AG10803 (cell line): ENCODE data around the gene SAMD4A.

Experiments used
- DNase-seq: peaks from one replicate; pipeline ENCODE4 v3.0.0; 2010; ENCODE audit warnings: low read depth
- H3K4me3 ChIP-seq: 2 replicates; pipeline ENCODE4 v1.5.1; 2011; ENCODE audit warnings: mild to moderate bottlenecking, low read length, control low read depth
- TF ChIP-seq, protein P1 (sequence below): conservative IDR thresholded peaks from 2 replicates; pipeline ENCODE4 v1.5.1; 2011; ENCODE audit warnings: mild to moderate bottlenecking, low read length, control low read depth, inconsistent platforms

The SAMD4A gene

GRCh38 chr14:54667026-54667744 is 100.3 kb downstream of the SAMD4A start:
- TF ChIP-seq, protein P1, sequence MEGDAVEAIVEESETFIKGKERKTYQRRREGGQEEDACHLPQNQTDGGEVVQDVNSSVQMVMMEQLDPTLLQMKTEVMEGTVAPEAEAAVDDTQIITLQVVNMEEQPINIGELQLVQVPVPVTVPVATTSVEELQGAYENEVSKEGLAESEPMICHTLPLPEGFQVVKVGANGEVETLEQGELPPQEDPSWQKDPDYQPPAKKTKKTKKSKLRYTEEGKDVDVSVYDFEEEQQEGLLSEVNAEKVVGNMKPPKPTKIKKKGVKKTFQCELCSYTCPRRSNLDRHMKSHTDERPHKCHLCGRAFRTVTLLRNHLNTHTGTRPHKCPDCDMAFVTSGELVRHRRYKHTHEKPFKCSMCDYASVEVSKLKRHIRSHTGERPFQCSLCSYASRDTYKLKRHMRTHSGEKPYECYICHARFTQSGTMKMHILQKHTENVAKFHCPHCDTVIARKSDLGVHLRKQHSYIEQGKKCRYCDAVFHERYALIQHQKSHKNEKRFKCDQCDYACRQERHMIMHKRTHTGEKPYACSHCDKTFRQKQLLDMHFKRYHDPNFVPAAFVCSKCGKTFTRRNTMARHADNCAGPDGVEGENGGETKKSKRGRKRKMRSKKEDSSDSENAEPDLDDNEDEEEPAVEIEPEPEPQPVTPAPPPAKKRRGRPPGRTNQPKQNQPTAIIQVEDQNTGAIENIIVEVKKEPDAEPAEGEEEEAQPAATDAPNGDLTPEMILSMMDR, result no peak
- no peak overlapping the region for H3K4me3 ChIP-seq
- DNase-seq, result no peak

GRCh38 chr14:54667764-54668163 is 100.8 kb downstream of the SAMD4A start:
- no peak overlapping the region for H3K4me3 ChIP-seq
- TF ChIP-seq, protein P1, result no peak
- DNase-seq, result no peak

GRCh38 chr14:54669721-54670561 is 103.0 kb downstream of the SAMD4A start:
- TF ChIP-seq, protein P1, result no peak
- H3K4me3 ChIP-seq, result no peak overlapping the region
- DNase-seq, result peak; percentile 54

DNA sequence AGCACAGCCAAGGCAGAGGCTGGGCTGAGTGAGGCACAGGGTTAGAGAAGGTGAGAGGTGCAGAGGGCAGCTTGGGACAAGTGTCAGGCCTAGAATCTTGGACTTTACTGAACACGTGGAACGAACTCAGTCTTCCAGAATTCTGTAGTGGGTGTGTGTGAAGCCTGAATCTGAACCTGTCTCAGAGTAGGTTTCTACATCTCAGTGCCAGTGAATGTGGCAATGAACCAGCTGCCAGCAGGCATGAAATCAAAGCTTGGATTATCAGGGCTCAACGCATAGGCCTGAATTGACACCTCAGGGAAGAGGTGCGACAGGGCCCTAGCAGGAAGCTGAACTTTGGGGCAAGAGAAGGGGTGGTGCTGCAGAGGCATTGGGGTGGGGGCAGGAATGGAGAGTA is 104.6 kb downstream of the SAMD4A start:
- no peak for DNase-seq
- TF ChIP-seq, protein P1, result no peak
- no peak overlapping the region for H3K4me3 ChIP-seq

GRCh38 chr14:54672181-54672580 is 105.3 kb downstream of the SAMD4A start:
- no peak for DNase-seq
- no peak overlapping the region for H3K4me3 ChIP-seq
- TF ChIP-seq, protein P1, result no peak

- no peak overlapping the region for H3K4me3 ChIP-seq
- TF ChIP-seq, protein P1, result no peak
- DNase-seq, result no peak
Measured at GRCh38 chr14:54672688-54673087, 105.8 kb downstream of the SAMD4A start.
